HG03520 (cell line): ENCODE measurements around the gene TCL1B.
"Not testable (repeated sequence)": the region's sequence is repeated elsewhere in the genome, so short reads cannot be mapped to it uniquely, and the experiment has no call there.

ENCODE experiments used
- ATAC-seq: cut with Tn5 transposase; IDR thresholded peaks from one replicate; pipeline ENCODE4 v1.9.1; 2021; ENCODE audit warnings: mild to moderate bottlenecking, moderate library complexity; ENCODE audit not compliant: unreplicated experiment

Gene TCL1B, protein sequence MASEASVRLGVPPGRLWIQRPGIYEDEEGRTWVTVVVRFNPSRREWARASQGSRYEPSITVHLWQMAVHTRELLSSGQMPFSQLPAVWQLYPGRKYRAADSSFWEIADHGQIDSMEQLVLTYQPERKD

DNA sequence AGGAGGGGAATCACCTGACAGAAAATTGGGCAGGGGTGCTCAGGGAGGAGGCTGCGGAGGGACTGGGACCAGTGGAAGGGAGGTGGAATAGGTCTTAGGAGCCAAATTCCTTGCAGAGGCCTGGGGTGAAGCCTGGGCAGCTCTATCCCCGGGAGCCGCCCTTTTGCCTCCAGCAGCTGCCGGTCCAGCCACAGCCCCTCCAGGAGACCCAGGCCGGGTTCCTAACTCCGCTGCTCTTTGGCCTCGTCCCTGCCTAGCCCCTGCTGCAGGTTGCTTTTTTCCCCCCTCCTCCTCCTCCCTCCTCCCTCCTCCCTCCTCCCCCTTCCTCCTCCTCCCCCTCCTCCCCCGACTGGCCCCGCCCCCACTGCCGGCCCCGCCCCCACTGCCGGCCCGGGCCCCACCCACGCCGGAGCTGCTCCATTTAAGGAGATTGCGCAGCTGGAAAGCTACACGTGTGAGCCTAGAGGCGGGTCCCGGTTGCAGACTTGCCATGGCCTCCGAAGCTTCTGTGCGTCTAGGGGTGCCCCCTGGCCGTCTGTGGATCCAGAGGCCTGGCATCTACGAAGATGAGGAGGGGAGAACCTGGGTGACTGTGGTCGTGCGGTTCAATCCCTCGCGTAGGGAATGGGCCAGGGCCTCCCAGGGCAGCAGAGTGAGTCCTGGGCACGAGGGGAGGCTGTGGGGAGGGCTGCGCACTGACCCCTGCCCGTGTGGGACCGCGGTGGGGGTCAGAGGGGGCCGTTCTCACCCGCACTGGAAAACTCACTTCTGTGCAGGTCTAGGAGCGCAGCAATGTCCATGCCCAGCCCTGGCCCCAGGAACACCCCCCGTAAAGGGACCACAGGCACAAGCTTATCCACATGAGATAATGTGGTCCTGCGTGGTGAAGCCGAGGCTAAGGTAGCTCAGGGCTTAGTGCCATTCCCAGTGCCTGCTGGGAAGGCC lies at the start of gene TCL1B:
Gene TCL1B, plus strand, starts transcription at position 449 of the 945 bp plus-strand sequence. Its CDS starts 42 bp downstream, at position 491.
- no peak for ATAC-seq

DNA sequence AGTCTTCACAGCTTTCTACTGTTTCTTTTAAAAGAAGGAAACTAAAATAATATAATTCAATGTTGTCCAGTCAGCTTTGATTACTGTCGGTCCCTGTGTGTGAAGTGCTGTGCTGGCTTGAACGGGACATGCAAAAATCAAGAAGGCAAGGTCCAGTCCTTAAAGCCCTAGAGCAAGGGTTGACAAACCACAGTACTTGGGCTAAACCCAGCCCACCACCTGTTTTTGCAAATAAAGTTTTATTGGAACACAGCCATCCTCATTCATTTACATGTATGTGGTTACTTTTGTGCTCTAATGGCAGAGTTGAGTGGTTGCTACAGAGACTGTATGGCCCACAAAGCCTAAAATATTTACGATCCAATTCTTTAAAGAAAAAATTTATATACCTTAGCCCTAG lies 41.2 kb upstream of the TCL1B start:
- no peak for ATAC-seq

DNA sequence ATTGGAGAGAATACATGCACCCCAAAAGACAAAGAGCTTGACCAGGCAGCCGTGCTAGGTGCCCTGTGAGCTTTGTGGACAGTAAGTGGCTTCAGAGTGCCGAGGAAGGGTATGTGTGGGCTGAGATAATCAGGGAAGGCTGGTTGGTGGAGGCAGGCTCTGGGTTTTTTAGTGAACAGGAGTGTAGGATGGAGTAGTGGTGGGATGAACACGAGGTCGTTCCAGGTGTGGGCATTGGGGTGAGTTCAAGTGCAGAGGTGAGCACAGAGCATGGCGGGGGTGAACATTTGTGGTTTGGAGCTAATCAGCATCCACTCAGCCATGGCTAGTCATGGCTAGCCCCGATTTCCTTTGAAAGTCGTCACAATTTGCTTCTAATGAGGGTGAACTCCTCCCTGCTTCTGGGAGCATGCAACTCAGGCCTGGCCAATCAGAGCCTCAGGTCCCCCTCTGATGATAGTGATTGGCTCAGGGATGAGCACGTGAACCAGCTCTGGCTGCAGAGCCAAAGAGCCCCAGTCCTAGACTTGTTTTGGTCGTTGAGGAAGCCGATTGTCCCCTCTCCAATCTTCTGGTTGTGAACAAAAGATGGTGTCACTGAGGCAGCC lies 40.7 kb upstream of the TCL1B start:
- no peak for ATAC-seq

DNA sequence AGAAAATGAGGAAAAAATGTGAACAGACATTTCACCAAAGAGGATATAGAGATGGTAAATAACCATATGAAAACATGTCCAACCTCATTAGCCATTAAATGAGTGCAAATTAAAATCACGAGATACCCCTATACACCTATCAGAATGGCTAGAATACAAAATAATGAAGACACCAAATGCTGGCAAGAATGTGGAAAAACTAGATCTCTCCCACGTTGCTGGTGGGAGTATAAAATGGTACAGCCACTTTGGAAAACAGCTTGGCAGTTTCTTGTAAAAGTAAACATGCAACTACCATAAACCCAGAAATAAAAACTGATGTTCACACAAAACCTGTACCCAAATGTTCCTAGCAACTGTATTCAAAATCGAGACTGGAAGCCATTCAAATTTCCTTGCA lies 38.3 kb upstream of the TCL1B start:
- ATAC-seq, result no peak

DNA sequence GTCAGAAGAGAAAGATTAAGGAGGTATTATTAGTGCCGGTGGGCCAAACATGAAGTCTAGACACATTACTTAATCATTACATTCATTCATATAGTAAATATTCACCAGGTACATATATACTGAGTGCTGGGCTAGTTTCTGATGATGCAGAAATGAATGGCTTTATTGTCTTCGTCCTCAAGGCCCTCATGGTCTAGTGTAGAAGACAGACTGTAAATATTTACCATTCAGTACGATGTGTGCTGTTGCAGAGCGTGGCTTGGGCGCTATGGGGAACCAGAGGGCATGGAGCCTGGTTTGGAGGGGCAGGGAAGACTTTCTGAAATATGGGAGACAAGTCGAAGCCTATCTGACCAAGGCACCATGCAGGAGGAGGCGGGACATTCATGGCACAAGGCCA lies 37.0 kb upstream of the TCL1B start:
- no peak for ATAC-seq

DNA sequence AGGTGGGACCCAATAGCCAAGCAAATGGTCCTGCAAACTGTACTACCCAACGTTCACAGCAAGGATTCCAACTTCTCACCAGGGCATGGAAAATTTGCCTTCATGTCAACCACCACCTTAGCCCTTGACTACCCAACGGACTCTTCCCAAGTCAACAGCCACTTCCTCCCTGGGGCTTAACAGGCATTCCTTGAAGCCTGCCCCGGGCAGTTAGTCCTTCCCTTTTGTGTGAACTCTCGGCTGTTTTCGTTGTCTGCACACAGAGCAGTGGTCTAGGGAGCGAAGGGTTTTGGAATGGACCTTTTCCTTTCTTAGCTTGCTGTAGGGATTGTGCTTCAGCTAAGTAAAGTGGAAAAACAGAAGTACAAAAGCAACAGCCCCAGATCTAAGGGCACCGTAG lies 35.2 kb upstream of the TCL1B start:
- ATAC-seq, result no peak

DNA sequence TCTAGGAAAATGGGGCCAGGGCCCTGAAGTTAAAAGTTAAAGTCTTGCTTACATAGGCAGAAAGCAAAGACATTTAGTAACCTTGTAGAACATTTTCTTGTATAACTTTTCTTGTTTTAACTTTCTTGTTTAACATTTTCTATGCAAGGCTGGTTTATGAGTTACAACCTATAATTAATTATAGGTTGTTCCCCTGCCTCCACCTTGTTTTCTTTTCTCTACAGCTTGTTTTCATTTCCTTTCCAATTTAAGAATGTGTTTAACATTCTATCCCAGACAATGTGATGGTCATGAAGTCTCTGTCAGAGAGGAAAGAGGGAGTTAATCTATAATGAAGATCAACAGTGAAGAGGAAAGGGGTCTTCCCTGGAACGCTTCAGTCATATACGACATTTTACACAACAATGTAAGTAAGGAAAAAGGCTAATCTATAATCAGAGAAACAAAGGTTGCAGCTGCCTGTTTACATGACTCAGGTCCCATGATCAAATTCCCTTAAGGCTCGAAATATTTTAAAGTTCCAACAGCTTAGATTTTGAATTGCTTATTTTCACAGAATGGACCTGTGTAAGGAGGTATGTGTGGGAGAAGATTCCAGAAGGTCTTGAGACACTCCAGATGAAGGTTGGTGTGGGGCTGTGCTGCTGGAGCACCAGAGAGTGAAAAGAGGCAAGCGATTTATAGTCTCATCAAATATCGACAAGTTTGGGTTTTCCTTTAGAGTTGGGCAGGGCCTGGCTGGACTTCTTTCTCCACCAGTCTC lies 34.2 kb upstream of the TCL1B start:
- ATAC-seq, result no peak

DNA sequence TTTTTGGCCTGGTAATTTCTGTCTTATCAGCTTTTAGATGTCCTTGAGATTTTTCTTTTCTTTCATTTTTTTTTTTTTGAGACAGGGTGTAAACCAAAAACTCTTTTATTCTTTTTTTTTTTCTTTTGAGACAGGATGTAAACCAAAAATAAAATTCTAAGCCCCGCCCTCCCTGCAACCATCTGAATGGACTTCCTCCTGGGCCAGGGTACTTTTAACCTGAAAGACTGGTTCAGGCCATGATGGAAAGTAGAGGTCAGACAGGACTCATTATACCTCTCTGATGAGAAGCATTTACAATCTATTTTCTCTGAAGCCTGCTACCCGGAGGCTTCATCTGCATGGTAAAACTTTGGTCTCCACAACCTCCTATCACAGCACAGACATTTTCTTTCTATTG lies 33.5 kb upstream of the TCL1B start:
- ATAC-seq, result no peak

DNA sequence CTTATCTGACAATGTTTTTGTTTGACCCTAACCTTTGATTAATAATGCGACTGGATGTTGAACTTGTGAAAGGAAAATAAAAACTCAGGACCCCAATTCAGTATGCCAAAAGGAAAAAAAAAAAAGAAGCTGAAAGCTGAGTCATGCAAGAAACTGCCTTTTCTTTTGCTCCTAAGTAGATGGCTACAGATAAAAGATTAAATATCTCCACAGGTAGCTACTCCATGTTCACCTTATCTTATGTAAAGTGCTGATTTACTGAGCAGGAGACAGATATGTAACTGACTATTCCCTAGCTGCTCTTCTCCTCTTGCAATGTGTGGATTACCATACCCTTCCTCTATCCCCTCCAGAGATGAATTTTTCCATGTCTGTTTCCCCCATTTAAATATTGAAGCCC lies 30.8 kb upstream of the TCL1B start:
- no peak for ATAC-seq

DNA sequence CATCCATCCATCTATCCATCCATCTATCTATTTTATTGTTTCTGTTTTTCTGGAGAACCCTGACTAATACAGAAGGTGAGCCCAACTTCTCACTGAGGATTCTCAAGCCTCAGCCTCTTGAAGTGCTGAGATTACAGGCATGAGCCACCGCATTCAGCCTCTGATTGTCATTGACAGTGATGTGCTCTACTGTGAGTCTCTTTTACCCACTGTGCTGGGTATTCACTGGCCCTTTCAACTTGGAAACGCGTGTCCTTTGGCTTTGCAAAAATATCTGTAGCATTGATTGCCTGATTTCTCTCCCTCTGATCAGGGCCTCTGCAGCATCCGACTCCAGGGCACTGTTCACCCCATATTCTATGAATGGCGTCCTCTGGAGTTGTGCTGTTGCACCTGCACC lies 29.6 kb upstream of the TCL1B start:
- no peak for ATAC-seq

DNA sequence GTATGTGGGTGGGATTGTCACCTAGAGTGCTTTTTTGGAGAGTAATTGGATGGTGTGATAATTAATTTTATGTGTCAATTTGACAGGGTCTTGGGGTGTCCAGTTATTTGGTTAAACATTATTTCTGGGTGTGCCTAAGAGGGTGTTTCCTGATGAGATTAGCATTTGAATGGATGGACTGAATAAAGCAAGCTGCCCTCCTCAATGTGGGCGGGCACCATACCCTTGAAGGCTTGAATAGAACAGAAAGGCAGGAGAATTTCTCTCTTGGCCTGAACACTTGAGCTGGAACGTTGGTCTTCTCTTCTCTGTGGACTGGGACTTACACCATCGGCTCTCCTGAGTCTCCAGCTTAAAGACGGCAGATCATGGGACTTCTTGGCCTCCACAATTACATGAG lies 28.8 kb upstream of the TCL1B start:
- ATAC-seq, result no peak

DNA sequence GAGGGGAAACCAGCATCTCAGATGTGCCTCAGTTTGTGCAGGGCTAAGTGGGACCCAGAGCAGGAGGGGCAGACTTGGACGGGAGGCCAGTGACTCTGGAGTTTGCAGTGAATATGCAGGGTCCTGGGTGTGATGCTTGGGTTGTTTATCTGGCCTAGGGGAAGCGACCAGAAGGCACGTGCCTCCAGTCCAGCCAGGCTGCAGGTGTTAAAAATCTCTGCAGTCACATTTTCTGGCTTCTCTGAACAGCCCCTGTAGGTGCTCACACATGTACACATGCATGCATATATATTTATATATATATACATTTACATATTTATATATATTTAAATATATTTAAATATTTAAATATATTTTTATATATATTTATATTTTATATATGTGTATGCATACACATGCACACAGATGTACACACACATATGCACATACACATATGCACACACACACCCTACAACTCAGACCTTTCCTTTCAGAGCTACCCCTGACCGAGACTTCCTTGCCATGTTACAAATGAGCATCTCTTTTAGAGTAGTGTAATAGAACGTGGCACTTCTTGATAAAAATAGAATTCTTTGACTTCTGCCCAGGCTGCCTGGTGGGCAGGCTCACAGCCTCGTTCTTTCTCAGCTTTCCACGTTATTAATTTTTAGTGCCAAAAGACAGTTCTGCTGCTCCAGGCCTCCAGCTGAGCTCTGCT lies 26.8 kb upstream of the TCL1B start:
- no peak for ATAC-seq

DNA sequence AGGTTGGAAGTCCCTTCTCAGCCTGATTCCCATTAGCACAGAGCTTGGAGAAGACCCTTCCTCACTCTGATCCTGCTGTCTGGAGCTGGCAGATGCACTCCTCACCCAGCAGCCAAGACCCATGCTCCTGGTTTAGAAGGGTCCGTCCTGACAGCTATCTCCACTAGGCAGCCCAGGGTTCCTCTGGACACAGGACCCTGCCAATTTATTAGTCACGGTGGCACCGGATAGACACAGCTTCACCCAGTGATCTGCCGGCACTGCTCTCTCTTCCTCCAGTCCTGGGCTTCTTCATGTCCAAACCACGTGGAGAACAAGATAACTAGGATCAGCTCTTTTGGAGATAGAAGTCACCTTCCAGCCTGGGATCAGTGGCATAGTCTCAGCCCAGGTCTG lies 26.2 kb upstream of the TCL1B start:
- no peak for ATAC-seq

DNA sequence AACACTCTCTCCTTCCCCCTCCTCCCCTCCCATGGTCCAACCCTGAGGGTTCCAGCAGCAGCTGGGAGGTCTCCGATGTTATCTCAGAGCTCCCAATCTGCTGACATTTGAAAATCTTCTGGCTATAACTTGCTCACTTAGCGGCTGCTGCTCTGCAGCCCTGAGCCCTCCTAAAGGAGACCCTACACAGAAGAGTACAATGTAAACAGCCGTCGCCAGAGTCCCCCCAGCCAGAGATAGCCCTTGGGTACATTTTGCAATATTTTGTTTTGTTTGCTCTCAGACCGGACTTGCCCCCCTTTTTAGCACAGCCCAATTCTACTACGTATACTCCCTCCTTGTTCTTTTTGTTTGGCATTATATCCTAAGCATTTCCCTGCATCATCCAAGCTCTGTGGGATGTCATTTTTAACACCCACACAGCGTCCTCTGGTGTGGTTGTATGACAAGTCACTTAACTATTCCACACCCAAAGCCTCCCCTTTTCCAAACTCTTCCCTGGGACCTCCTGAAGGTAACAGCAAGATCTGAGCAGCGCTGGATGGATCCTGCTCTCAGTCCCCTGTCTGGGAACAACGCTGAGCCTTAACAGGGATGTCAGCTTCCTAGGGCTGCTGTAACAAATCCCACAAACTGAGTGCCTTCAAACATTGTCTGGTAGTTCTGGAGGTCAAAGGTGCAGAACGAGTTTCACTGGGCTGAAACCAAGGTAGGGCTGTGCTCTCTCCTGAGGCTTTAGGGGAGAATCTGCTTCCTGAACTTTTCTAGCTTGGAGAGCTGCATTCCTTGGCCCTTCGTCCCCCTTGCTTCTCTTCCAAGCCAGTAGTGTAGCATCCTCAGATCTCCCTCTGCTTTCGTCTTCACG lies 25.3 kb upstream of the TCL1B start:
- ATAC-seq, result no peak

DNA sequence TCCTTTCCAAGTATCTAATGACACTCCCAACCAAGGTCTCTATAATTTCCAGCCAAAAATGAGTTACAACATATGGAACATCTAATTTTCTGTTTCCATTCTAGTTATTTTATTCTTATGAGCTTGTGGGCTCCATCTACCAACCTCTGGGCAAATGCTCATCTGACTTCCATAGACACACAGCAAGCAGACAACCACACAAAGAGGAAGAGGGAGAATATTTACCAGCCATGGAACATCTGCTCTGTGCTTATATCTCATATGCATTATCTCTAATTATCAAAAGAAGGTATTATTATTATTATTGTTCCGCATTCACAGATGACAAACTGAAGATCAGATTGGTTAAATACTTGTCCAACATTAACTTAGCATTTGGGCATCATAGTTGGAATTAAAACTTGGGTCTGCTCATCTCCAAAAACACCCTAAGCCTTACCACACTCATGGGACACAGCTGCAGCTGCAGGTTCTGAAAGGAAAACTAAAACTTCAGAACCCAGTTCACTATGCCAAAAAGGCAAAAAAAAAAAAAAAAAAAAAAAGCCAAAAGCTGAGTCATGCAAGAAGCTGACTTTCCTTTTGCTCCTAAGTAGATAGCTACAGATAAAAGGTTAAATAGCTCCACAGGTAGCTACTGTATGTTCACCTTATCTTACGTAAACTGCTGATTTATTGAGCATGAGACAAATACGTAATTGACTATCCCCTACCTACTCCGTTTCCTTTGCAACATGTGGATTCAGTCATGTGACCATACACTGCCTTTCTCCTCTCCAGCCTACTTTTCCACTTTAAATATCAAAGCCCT lies 23.6 kb upstream of the TCL1B start:
- peak; percentile 40 for ATAC-seq

DNA sequence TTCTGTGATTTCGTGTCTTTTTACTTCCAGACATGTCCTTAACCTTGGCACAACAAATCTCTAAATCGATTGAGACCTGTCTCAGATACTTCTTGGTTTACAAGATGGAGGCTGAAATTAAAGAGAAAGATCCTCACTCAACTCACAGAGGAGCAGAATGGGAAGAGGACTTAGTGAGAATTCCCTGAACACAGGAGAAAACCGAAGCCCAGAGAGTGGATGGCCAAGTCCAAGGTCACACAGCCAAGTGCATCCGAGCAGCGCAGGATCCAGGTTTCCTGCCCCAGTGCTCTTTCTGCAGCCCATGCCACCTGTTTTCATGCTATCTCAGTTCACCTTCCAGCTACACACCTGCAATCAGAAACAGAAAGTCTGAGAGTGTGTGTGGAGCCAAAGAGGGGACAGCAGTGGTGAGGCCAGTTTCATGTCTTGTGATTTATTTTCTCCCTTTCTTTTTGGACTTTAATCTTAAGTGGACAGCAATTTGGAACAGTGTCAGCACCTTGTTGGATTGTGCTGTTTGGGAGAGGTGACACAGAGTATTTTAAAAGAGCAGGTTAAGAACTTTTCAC lies 22.9 kb upstream of the TCL1B start:
- no peak for ATAC-seq

DNA sequence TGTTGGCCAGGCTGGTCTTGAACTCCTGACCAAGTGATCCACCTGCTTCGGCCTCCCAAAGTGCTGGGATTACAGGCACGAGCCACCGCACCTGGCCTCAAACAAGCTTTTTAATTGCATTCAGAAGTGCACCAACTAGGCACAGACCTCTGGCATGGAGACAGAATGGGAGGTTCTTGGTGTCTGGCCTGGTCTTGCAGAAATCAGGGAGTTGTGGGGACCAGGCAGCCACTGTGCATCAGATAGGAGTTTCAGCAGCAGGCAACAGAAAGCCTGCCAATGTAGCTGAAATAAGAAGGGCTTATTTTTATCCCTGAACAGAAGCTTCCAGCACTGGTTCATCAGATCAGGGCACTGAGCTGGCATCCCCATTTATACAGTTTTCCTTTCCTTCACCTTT lies 22.2 kb upstream of the TCL1B start:
- no peak for ATAC-seq

DNA sequence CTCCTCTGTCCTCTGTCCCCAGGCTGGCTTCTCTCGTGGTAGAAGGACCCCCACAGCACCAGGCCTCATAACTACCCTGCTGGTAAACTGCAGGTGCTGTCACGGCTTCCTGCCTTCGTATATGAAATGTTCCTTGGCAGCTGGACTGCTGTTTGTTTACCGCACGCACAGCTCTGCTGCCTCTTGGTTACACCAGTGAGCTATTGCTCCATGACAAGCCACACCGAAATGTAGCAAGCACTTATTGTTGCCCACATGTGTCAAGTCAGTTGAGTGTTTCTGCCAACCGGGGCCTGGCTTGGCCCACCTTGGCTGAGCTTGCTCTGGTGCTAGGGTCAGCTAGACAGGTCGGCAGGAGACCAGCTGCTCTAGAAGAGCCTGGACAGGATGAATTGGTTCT lies 21.7 kb upstream of the TCL1B start:
- peak; percentile 26 for ATAC-seq

DNA sequence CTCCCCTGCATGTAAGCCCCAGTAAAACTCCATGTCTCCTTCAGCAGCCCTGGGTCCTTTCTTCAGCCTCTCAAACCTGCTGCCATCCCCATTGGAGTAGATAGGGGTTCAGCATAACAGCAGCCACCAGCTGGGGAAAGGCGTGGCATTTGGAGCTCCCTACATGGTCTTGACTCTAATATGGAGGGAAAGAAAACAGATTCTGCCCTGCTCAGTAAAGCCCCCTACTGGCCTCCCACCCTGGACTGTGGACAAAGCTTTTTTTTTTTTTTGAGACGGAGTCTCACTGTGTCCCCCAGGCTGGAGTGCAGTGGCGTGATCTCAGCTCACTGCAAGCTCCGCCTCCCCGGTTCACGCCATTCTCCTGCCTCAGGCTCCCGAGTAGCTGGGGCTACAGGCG lies 20.7 kb upstream of the TCL1B start:
- not testable (repeated sequence) for ATAC-seq
